ENCODE measurements around the gene SERPINB8.
"Not testable (repeated sequence)": the region's sequence is repeated elsewhere in the genome, so short reads cannot be mapped to it uniquely, and the experiment has no call there.

SERPINB8 gene

GRCh38 chr18:63936156-63936931 is 33.5 kb upstream of the SERPINB8 start:
- in situ Hi-C loops (cut with MboI; ENCODE audit: low sequenced_read_pairs, unreplicated experiment) = loop anchor here (10.0 kb wide), 1 partner anchor 92 kb away; no protein-coding TSS in a partner anchor
- peak; percentile 88 for DNase-seq (ENCODE audit: low spot score)
- TF ChIP-seq CTCF (IDR thresholded peaks at IDR 0.05; ENCODE audit: borderline replicate concordance, control extremely low read depth, extremely low read depth, insufficient read depth, missing control alignments) = peak; percentile 62

GRCh38 chr18:63936932-63937393 is 32.9 kb upstream of the SERPINB8 start:
- in situ Hi-C loops (cut with MboI; ENCODE audit: low sequenced_read_pairs, unreplicated experiment) = loop anchor here (10.0 kb wide), 1 partner anchor 92 kb away; no protein-coding TSS in a partner anchor
- DNase-seq (ENCODE audit: low spot score) = no peak

GRCh38 chr18:63940008-63940407 is 29.9 kb upstream of the SERPINB8 start:
- TF ChIP-seq CTCF (IDR thresholded peaks at IDR 0.05; ENCODE audit: borderline replicate concordance, control extremely low read depth, extremely low read depth, insufficient read depth, missing control alignments) = no peak
- no peak for DNase-seq (ENCODE audit: low spot score)
- in situ Hi-C loops (cut with MboI; ENCODE audit: low sequenced_read_pairs, unreplicated experiment) = no loop called here

More at GRCh38 chr18:63936932-63937393, 32.9 kb upstream of the SERPINB8 start:
- TF ChIP-seq CTCF (IDR thresholded peaks at IDR 0.05; ENCODE audit: borderline replicate concordance, control extremely low read depth, extremely low read depth, insufficient read depth, missing control alignments) = no peak

GRCh38 chr18:63940543-63941050 is 29.3 kb upstream of the SERPINB8 start:
- DNase-seq (ENCODE audit: low spot score); in situ Hi-C loops (cut with MboI; ENCODE audit: low sequenced_read_pairs, unreplicated experiment): not testable (repeated sequence)

GRCh38 chr18:63947051-63947790 is 22.7 kb upstream of the SERPINB8 start:
- DNase-seq (ENCODE audit: low spot score) = no peak
- in situ Hi-C loops (cut with MboI; ENCODE audit: low sequenced_read_pairs, unreplicated experiment) = no loop called here
- TF ChIP-seq CTCF (IDR thresholded peaks at IDR 0.05; ENCODE audit: borderline replicate concordance, control extremely low read depth, extremely low read depth, insufficient read depth, missing control alignments) = no peak

- TF ChIP-seq CTCF (IDR thresholded peaks at IDR 0.05; ENCODE audit: borderline replicate concordance, control extremely low read depth, extremely low read depth, insufficient read depth, missing control alignments) = no peak
- in situ Hi-C loops (cut with MboI; ENCODE audit: low sequenced_read_pairs, unreplicated experiment) = no loop called here
- DNase-seq (ENCODE audit: low spot score) = peak; percentile 86
Observed at GRCh38 chr18:63949068-63949737, 20.7 kb upstream of the SERPINB8 start, which contains the start of gene HMSD. Gene HMSD (plus strand): TSS chr18:63949301. CDS start chr18:63953456, 4,155 bp downstream.

Measured in GM13976 (cell line).